Kidney (tissue), 14 donors: ENCODE results near the gene ZNF276. TPM values are rescaled to one million over a fixed set of nuclear protein-coding genes. Genes with fewer than 3 reads are reported as not detected.

ENCODE experiments used
- DNase-seq, 5 donors: peaks; one replicate each; pipeline ENCODE4 v3.0.0-alpha.2; 2013 to 2020
- FAIRE-seq: peaks from 2 replicates; lab custom pipeline; 2012; peaks lifted over from hg19 to GRCh38; lab: Jason Lieb, UNC
- H3K27ac ChIP-seq, 2 donors: one replicate each; pipeline ENCODE4 v1.7.0; 2013; ENCODE audit warnings: low read depth in 2 of 2, low read length in 2 of 2, inconsistent platforms in 1 of 2
- H3K27me3 ChIP-seq: one replicate; pipeline ENCODE4 v1.7.1; 2013; ENCODE audit warnings: low read length, inconsistent platforms; ENCODE audit not compliant: control insufficient read depth, insufficient read depth
- H3K36me3 ChIP-seq, 3 donors: one replicate each; pipeline versions ENCODE4 v1.7.0 to v1.7.1; 2013; ENCODE audit warnings: low read length in 3 of 3, control low read depth in 1 of 3, inconsistent platforms in 1 of 3; ENCODE audit not compliant: insufficient read depth in 3 of 3, control insufficient read depth in 2 of 3
- H3K4me1 ChIP-seq, 3 donors: one replicate each; pipeline versions ENCODE4 v1.7.0 to v1.7.1; 2013; ENCODE audit warnings: low read length in 3 of 3, inconsistent platforms in 1 of 3, low read depth in 1 of 3; ENCODE audit not compliant: control insufficient read depth in 2 of 3, insufficient read depth in 2 of 3
- H3K4me3 ChIP-seq, 3 donors: one replicate each; pipeline versions ENCODE4 v1.7.0 to v1.8.1; 2013; ENCODE audit warnings: low read length in 3 of 3, control low read depth in 1 of 3, inconsistent platforms in 1 of 3
- H3K9ac ChIP-seq, 3 donors: one replicate each; pipeline versions ENCODE4 v1.7.0 to v1.7.1; 2013; ENCODE audit warnings: low read length in 3 of 3, control low read depth in 1 of 3, inconsistent platforms in 1 of 3
- H3K9me3 ChIP-seq, 3 donors: one replicate each; pipeline versions ENCODE4 v1.7.0 to v1.7.1; 2013; ENCODE audit warnings: low read length in 3 of 3, control low read depth in 1 of 3, inconsistent platforms in 1 of 3; ENCODE audit not compliant: control insufficient read depth in 2 of 3, insufficient read depth in 1 of 3
- intact Hi-C: fragments of 100-400 bp; cut with DNase I; formaldehyde crosslinking; loops from one replicate; pipeline ENCODE4 v1.11.1; 2022
- polyA plus RNA-seq: library from polyadenylated mRNA; stranded (reverse); fragments of 350-450 nt; fragmentation: Illumina TruSeq; extraction: RNeasy Lipid Tissue Mini Kit (QIAGEN cat#74804); gene quantifications from one replicate; pipeline ENCODE4 v1.2.3, GENCODE V29; 2014; ENCODE audit warnings: low read depth, low replicate concordance; ENCODE audit not compliant: insufficient read depth
- total RNA-seq: library from RNA; stranded (reverse); fragmentation: NEBNext Ultra II Directional; extraction: Animal tissue kit (Norgen Biotek cat#: 25700); gene quantifications from one replicate; pipeline ENCODE4 v1.2.1, GENCODE V29; 2021
- TF ChIP-seq, protein P1 (sequence below): IDR thresholded peaks from 3 replicates; pipeline ENCODE4 v1.5.1; 2012; ENCODE audit warnings: mild to moderate bottlenecking, moderate library complexity, borderline replicate concordance; ENCODE audit not compliant: insufficient read depth; ENCODE audit errors: extremely low read depth
- donor health status: control.
- donor health status: control.
- donor health status: control.
- donor health status: control.
- donor health status: control.
- donor health status: DM: yes; HTN: yes; CAD: no.
- donor health status: Normal renal cell carcinoma (clear cell type).

Gene ZNF276
- total and polyA plus RNA-seq, 2 donors from 2014 or later, result 16.4 to 35.4 TPM

DNA sequence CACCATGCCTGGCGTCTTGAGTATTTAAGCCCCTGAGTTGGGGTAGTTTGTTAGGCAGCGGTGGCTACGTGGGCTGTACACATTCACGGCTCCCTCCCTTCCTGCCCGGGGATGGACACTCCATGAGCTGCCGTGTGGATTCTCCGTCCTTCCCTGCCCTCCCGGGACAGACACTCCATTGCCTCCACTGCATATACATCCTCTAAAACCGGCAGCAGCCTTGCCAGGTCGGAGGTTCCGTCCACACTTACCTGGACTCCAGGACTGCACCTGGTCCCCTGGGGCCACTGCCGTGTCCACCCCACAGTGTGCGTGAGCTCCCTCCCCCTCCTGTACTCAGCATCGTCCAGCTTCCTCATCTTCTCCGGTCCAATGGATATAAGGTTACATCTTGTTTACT, 16.3 kb upstream of the ZNF276 start:
- Histone ChIP-seq H3K9ac (no peak overlapping the region), H3K27me3 (no peaks in the 10 kb centered on the region), H3K4me1 (peaks cover 0 to 11% (median 5%) of the 10 kb centered on the region in 3 donors), H3K36me3 (no peaks in the 10 kb centered on the region), H3K9me3 (no peaks in the 10 kb centered on the region), H3K27ac (no peak overlapping the region), H3K4me3 (no peak overlapping the region)
- DNase-seq (peak in 2 of 5 donors; percentile 50 to 68), FAIRE-seq (no peak)
- intact Hi-C loops, result loop anchor here (10.0 kb wide), 1 partner anchor 160 kb away; no protein-coding TSS in a partner anchor
- TF ChIP-seq, protein P1, sequence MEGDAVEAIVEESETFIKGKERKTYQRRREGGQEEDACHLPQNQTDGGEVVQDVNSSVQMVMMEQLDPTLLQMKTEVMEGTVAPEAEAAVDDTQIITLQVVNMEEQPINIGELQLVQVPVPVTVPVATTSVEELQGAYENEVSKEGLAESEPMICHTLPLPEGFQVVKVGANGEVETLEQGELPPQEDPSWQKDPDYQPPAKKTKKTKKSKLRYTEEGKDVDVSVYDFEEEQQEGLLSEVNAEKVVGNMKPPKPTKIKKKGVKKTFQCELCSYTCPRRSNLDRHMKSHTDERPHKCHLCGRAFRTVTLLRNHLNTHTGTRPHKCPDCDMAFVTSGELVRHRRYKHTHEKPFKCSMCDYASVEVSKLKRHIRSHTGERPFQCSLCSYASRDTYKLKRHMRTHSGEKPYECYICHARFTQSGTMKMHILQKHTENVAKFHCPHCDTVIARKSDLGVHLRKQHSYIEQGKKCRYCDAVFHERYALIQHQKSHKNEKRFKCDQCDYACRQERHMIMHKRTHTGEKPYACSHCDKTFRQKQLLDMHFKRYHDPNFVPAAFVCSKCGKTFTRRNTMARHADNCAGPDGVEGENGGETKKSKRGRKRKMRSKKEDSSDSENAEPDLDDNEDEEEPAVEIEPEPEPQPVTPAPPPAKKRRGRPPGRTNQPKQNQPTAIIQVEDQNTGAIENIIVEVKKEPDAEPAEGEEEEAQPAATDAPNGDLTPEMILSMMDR, result no peak

DNA sequence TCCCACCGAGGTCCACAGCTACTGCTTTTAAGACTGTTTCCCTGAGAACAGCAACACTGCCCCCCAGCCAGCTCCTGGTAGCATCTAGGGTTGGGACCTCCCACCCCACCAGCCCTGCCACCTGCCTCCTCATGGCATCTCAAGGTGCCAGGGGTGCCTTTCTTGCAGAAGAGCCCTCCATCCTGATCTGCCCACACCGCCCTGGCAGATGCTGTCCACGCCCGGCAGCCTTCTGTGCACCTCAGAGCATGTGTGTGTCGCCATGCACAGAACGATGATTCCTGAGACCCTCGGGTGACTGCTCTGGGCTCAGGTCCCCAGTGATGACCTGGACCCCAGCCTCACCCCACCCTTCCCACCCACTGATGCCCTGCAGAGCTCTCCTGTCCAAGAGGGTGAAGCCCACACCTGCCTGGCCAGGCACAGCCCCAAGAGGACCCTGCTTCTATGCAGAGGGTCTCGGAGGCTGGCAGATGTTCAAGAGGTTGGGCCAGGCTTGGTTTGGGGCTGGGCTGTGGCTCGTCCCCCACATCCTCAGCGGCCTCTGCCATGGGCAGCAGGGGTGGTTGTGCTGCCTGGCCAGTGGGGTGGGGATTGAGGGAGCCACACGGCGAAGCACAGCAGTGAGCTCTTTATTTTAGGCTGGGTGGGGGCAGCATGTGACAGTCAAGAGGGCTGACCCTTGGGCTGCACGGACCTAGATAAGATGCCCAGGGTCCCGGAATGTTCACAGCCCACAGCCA, 14.6 kb upstream of the ZNF276 start:
- Histone ChIP-seq H3K36me3 (no peaks in the 10 kb centered on the region), H3K9ac (no peak overlapping the region), H3K27ac (no peak overlapping the region), H3K4me3 (no peak overlapping the region), H3K9me3 (no peaks in the 10 kb centered on the region), H3K4me1 (peaks cover 0 to 3% (median 0%) of the 10 kb centered on the region in 3 donors), H3K27me3 (no peaks in the 10 kb centered on the region)
- FAIRE-seq (no peak), DNase-seq (peak in 2 of 5 donors; percentile 53 to 74)
- TF ChIP-seq, protein P1, result no peak
- intact Hi-C loops, result loop anchor here (10.0 kb wide), 1 partner anchor 158 kb away; no protein-coding TSS in a partner anchor

DNA sequence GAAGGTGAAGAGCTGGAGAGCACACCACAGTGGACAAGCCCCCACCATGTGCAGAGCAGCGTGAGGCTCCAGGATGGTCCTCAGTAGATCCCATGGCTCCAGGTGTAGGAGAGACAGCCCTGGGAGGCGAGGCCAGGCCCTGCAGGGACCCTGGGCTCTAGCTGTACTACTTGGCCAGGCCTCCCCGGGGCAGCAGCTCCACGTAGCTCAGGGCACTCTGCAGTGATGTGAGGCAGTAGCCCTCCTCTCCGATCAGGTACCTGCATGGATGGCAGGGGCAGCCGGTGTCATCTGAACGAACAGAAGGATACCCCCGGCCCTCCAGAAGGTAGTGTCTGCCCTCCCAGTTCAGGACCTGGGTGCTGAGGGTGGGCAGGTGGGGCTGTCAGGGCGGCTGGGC, 13.6 kb upstream of the ZNF276 start:
- no peaks in the 10 kb centered on the region for H3K9me3 ChIP-seq
- TF ChIP-seq, protein P1, result no peak
- intact Hi-C loops, result loop anchor here (10.0 kb wide), 1 partner anchor 157 kb away; no protein-coding TSS in a partner anchor
- H3K4me1 ChIP-seq, result no peaks in the 10 kb centered on the region
- no peak overlapping the region for H3K4me3 ChIP-seq
- H3K27me3 ChIP-seq, result no peaks in the 10 kb centered on the region
- DNase-seq (peak in 1 of 5 donors; percentile 33), FAIRE-seq (no peak)
- no peak overlapping the region for H3K9ac ChIP-seq
- H3K27ac ChIP-seq, result no peak overlapping the region
- H3K36me3 ChIP-seq, result no peaks in the 10 kb centered on the region
